NCI-H2107 treated with DMSO at 0.1 percent for 48 hours (cell line): Measurements from ENCODE around the gene ATP9B.
A peak's percentile ranks its signal among the peaks of the same experiment; 100 is the strongest.
"Not testable (repeated sequence)": the region's sequence is repeated elsewhere in the genome, so short reads cannot be mapped to it uniquely, and the experiment has no call there.

Experiments
- DNase-seq: peaks from one replicate; lab custom pipeline; 2025; ENCODE audit not compliant: unreplicated experiment; lab: John Stamatoyannopoulos, UW

ATP9B gene

GRCh38 chr18:79322441-79322840, 253.2 kb downstream of the ATP9B start:
- DNase-seq = no peak

DNA sequence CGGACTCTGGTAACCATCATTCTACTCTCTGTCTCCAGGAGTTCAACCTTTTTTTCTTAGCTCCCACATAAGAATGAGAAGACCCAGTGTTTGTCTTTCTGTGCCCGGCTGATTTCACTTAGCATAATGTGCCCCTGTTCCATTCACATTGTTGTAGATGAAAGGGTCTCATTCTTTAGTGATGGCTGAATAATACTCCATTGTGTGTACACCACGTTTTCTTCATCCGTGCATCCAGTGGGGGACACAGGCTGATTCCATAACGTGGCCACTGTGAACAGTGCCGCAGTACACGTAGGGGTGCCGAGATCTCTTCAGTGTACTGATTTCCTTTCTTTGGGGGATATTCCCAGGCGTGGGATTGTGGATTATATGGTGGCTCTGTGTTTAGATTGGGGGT, 254.3 kb downstream of the ATP9B start:
- no peak for DNase-seq

- peak; percentile 73 for DNase-seq
These were observed 257.4 kb downstream of the ATP9B start for GRCh38 chr18:79326413-79327198.

DNA sequence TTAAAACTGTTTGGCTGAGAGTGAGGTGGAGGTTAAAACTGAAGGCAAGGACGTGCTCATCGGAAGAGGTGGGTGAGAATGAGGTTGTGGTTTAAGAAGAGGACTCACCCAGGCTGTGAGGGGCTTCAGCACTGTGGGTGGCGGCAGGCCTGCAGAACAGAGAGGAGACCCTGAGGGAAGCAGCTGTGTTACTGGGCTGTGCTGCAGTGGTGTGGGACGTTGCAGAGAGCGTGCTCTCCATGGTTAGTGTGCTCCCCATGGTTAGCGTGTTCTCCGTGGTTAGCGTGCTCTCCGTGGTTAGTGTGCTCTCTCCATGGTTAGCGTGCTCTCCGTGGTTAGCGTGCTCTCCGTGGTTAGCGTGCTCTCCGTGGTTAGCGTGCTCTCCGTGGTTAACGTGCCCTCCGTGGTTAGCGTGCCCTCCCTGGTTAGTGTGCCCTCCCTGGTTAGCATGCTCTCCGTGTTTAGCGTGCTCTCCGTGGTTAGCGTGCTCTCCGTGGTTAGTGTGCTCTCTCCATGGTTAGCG, 258.1 kb downstream of the ATP9B start:
- no peak for DNase-seq

DNA sequence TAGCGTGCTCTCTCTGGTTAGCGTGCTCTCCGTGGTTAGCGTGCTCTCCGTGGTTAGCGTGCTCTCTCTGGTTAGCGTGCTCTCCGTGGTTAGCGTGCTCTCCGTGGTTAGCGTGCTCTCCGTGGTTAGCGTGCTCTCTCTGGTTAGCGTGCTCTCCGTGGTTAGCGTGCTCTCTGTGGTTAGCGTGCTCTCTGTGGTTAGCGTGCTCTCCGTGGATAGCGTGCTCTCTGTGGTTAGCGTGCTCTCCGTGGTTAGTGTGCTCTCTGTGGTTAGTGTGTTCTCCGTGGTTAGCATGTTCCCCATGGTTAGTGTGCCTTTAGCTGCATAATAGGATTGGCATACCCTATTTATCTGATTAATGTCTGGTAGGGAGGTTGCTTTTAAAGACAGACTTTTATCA, 258.7 kb downstream of the ATP9B start:
- DNase-seq = not testable (repeated sequence)

DNA sequence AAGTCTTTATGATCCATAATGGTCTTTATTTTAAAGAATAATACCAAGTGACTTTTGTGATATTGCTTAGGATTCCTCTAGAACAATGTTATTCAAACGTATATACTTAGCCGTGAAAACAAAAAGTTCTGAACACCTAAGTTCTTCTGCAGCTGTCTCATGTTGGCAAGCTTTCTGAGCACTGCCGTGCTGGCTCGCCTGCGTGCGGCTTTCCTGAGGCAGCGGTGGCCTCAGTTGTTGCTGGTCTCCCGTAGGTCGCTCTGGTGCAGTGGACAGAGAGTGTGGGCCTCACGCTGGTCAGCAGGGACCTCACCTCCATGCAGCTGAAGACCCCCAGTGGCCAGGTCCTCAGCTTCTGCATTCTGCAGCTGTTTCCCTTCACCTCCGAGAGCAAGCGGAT, 259.7 kb downstream of the ATP9B start:
- no peak for DNase-seq

DNA sequence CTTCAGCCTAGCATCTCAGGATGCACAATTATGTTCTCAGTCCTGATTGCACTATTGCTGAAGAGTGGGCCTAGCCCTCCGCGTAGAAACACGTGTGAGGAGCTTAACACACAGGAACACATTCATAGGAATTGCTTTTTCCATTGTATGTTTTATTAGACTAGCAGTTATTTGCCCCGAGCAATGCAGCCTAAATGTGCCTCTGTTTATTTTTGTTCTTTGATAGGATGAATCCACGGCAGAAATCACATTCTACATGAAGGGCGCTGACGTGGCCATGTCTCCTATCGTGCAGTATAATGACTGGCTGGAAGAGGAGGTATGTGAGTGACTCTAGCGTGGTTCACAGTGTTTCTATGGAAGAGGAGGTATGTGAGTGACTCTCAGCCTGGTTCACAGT, 260.6 kb downstream of the ATP9B start:
- DNase-seq = no peak

- no peak for DNase-seq
These were observed 263.5 kb downstream of the ATP9B start for GRCh38 chr18:79332646-79333045.

- no peak for DNase-seq
These were observed 263.9 kb downstream of the ATP9B start for GRCh38 chr18:79333046-79333445.

- no peak for DNase-seq
These were observed 265.5 kb downstream of the ATP9B start for GRCh38 chr18:79334496-79335233.

DNA sequence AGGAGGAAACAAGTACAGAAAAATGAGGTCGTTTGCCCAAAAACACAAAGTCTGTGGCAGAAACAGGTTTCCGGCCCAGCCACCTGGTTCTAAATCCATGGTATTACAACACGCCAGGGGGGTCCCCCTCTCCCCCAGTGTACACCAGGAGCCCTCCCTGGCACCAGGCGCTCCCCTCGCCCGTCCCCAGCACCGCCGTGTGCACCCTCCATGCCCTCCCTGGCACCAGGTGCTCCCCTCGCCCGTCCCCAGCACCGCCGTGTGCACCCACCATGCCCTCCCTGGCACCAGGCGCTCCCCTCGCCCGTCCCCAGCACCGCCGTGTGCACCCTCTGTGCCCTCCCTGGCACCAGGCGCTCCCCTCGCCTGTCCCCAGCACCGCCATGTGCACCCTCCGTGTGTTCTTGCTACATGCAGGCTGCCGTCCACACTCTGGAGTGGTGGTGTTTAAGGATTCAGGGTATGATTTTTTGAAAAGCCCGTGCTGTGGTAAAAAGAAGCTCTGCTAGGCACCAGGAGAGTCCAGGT, 266.7 kb downstream of the ATP9B start:
- DNase-seq = no peak

GRCh38 chr18:79336556-79337142, 267.5 kb downstream of the ATP9B start:
- no peak for DNase-seq

DNA sequence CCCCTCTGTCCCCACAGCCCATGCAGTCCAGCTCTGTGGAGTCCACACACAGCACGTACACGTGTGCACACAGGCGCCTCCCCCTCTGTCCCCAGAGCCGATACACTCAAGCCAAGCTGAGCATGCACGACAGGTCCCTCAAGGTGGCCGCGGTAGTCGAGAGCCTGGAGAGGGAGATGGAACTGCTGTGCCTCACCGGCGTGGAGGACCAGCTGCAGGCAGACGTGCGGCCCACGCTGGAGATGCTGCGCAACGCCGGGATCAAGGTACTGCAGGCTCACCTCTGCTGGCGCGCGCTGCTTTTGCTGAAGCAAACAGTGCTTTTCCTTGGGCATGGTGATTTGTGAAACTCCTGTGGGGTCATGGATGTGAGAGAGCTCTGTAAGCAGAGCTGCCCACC, 268.0 kb downstream of the ATP9B start:
- no peak for DNase-seq

- DNase-seq = no peak
These were observed 268.4 kb downstream of the ATP9B start for GRCh38 chr18:79337620-79338019.

DNA sequence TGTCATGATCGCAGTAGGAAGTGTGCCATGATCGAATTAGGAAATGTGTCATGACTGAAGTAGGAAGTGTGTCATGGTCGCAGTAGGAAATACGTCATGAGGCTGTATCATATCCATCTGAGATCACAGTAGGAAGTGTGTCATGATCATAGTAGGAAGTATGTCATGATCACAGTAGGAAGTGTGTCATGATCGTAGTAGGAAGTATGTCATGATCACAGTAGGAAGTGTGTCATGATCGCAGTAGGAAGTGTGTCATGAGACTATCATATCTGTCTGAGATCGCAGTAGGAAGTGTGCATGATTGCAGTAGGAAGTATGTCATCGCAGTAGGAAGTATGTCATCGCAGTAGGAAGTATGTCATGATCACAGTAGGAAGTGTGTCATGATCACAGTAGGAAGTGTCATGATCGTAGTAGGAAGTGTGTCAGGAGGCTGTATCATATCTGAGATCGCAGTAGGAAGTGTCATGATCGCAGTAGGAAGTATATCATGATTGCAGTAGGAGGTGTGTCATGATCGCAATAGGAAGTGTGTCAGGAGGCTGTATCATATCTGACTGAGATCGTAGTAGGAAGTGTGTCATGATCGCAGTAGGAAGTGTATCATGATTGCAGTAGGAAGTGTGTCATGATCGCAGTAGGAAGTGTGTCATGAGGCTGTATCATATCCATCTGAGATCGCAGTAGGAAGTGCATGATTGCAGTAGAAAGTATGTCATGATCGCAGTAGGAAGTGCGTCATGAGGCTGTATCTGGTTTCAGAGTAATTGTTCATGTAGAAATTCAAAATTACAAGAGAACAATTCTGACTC, 270.1 kb downstream of the ATP9B start:
- DNase-seq = no peak

- no peak for DNase-seq
These were observed 274.5 kb downstream of the ATP9B start for GRCh38 chr18:79343567-79344207.

DNA sequence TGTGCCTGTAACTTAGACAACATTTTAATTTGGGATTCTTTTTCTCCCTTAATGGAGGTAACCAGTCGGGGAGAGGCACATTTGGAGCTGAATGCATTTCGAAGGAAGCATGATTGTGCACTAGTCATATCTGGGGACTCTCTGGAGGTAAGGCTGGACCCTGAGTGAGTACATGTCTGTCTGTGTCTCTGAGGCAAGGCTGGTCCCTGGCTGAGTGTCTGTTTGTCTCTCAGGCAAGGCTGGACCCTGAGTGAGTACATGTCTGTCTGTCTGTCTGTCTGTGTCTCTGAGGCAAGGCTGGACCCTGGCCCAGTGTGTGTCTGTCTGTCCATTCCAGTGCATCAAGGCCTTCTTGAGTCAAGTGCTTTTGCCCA, 275.0 kb downstream of the ATP9B start:
- no peak for DNase-seq

- no peak for DNase-seq
These were observed 276.2 kb downstream of the ATP9B start for GRCh38 chr18:79345366-79345765.

DNA sequence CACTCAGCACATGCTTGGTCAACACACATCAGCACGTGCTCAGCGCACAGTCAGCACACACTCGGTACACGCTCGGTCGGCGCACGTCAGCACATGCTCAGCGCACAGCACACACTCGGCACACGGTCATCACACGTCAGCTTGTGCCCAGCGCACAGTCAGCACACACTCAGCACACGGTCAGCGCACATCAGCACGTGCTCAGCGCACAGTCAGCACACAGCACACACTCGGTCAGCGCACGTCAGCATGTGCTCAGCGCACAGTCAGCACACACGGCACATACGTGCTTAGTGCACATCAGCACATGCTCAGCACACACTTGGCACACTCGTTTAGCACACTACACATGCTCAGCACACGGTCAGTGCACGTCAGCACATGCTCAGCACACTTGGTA, 276.8 kb downstream of the ATP9B start:
- no peak for DNase-seq

DNA sequence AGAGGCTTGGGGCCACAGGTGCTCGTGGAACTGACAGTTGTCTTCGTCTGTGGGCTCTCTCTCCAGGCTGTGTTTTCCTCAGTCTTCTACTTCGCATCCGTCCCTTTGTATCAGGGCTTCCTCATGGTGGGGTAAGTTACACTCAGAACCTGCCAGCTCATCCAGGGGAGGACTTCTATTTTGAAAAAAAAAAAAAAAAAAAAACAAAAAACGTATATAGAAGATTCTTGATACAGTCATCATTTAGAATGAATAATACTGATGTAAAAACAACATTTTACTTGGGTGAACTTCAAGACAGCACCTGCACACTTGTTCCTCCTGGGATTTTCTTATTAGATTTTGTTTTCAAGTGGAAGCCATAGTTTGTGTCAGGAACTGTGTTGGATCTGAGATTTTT, 278.9 kb downstream of the ATP9B start:
- DNase-seq = no peak
